ENCODE data around the gene ZNF248.

DNA sequence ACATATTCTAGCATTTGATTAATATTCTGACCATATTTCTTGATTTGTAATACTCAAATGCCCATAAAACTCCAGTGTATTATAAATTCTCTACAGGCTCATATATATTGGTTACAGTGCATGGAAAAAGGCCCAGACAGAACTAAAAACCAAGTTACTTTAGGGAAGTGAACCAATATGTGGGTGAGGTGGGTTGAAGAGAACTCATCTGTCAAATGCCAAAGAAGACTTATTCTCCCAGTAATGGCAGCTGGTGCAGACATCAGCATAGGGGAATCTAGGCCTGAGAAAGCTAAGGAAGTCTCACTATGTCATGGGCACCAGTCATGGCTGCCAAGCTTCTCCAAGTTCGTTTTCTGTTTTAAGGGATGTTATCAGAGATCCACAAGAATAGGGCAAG lies 30.6 kb downstream of the ZNF248 start:
- TF ChIP-seq CTCF (IDR thresholded peaks at IDR 0.05) = no peak
- no peak for TF ChIP-seq POLR2A (IDR thresholded peaks at IDR 0.05)
